SK-N-SH (cell line): ENCODE measurements around the gene CDH4.

Experiments used
- CTCF ChIP-seq: fragments of 200-600 bp; sonication (generic); IDR thresholded peaks from 2 replicates; pipeline ENCODE4 v1.6.1; 2017; ENCODE audit warnings: antibody characterized with exemption, mild to moderate bottlenecking, moderate library complexity
- POLR2AphosphoS5 ChIP-seq: IDR thresholded peaks from 2 replicates; pipeline ENCODE4 v1.6.1; 2012; ENCODE audit warnings: low read depth, low read length

GRCh38 chr20:61949363-61949713 lies 697.3 kb downstream of the CDH4 start:
- no peak for TF ChIP-seq CTCF
- no peak for TF ChIP-seq POLR2AphosphoS5
